ENCODE measurements around the gene GDI1. TPM values are rescaled to one million over a fixed set of nuclear protein-coding genes. Genes with fewer than 3 reads are reported as not detected.

The GDI1 gene
- total and polyA plus RNA-seq, 9 of the 15 experiments (the other 6 are each of a cell fraction or from before 2014, with no cell fraction given), result 0.97 to 82.6 (median 37.5) TPM

DNA sequence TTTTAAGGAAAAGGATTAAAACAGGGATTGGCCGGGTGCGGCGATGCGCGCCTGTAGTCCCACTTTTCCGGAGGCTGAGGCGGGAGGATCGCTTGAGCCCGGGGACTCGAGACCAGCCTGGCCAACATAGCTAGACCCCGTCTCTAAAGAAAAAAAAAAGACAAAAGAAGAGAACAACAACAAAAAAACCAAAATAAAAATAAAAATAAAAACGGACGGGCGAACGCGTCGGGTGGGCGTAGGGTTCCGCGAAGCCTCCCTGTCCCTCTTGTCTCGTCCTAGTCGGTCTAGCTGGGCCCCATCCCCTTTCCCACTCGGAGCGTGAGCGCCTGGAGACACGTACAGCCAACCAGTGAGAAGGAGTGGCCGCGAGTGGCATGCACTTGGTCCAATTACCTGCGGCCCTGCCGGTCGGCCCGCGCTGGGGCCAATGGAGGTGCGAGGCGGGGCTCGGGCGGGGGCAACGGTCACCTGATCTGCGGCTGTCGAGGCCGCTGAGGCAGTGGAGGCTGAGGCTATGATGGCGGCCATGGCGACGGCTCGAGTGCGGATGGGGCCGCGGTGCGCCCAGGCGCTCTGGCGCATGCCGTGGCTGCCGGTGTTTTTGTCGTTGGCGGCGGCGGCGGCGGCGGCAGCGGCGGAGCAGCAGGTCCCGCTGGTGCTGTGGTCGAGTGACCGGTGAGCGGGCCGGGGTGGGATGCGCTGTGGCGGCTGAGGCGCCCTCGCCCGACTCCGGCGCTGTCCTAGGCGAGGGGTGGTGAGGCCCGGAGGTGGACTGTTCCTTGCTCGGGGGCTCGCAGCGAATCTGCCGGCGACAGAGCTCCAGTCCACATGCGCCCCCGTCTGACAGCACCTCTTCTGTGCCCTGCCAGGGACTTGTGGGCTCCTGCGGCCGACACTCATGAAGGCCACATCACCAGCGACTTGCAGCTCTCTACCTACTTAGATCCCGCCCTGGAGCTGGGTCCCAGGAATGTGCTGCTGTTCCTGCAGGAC, 8.5 kb upstream of the GDI1 start, which contains the start of gene ATP6AP1 (continued):
- TF ChIP-seq HMG20A (CRISPR knock-in tag; conservative IDR thresholded peaks at IDR 0.05), result no peak
- no peak for TF ChIP-seq RBM39 (optimal IDR thresholded peaks at IDR 0.05; ENCODE audit: low read depth, low read length)
- no peak for TF ChIP-seq FOXP1 (CRISPR knock-in tag; IDR thresholded peaks at IDR 0.05)
- no peak for TF ChIP-seq U2AF2 (optimal IDR thresholded peaks at IDR 0.05; ENCODE audit: low read depth, low read length)
- peak; percentile 94 for TF ChIP-seq FOS (IDR thresholded peaks at IDR 0.05; ENCODE audit: extremely low read depth, insufficient read length)
- TF ChIP-seq, protein P1, sequence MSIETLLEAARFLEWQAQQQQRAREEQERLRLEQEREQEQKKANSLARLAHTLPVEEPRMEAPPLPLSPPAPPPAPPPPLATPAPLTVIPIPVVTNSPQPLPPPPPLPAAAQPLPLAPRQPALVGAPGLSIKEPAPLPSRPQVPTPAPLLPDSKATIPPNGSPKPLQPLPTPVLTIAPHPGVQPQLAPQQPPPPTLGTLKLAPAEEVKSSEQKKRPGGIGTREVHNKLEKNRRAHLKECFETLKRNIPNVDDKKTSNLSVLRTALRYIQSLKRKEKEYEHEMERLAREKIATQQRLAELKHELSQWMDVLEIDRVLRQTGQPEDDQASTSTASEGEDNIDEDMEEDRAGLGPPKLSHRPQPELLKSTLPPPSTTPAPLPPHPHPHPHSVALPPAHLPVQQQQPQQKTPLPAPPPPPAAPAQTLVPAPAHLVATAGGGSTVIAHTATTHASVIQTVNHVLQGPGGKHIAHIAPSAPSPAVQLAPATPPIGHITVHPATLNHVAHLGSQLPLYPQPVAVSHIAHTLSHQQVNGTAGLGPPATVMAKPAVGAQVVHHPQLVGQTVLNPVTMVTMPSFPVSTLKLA (conservative IDR thresholded peaks at IDR 0.05), result peak in 1 of 2 experiments; percentile 64; a peak in 3 of 4 replicates
- peak; percentile 48 to 50; a peak in 2 of 4 replicates for TF ChIP-seq KDM1A (IDR thresholded peaks at IDR 0.05)
- no peak for TF ChIP-seq ETV5 (CRISPR knock-in tag; IDR thresholded peaks at IDR 0.05; ENCODE audit: low read depth)
- TF ChIP-seq CBX3 (IDR thresholded peaks at IDR 0.05; ENCODE audit: borderline replicate concordance in 1 of 2, low read length in 2 of 2), result no peak
- no peak for TF ChIP-seq ARHGAP35 (IDR thresholded peaks at IDR 0.05; ENCODE audit: partially characterized antibody)
- peak; percentile 50; the same call in 1 of the 2 replicates for TF ChIP-seq LCOR (CRISPR knock-in tag; IDR thresholded peaks at IDR 0.05)
- 0 out of 2 replicates have a peak, but pooled peaks have one; percentile 17 for TF ChIP-seq ZKSCAN1 (IDR thresholded peaks at IDR 0.05; ENCODE audit: low read depth, low read length)
- TF ChIP-seq IRF2 (CRISPR knock-in tag; IDR thresholded peaks at IDR 0.05), result no peak
- TF ChIP-seq ZBTB8A (IDR thresholded peaks at IDR 0.05; ENCODE audit: partially characterized antibody), result no peak
- no peak for TF ChIP-seq WHSC1 (IDR thresholded peaks at IDR 0.05; ENCODE audit: low read length)
- TF ChIP-seq NFIC (IDR thresholded peaks at IDR 0.05), result no peak
- no peak for TF ChIP-seq CBX8 (IDR thresholded peaks at IDR 0.05; ENCODE audit: borderline replicate concordance, extremely low read depth, low read depth, low read length, poor library complexity, severe bottlenecking)
- 0 out of 2 replicates have a peak, but pooled peaks have one; percentile 14 for TF ChIP-seq GTF2F1 (IDR thresholded peaks at IDR 0.05; ENCODE audit: low read depth, low read length)
- TF ChIP-seq, protein P2, sequence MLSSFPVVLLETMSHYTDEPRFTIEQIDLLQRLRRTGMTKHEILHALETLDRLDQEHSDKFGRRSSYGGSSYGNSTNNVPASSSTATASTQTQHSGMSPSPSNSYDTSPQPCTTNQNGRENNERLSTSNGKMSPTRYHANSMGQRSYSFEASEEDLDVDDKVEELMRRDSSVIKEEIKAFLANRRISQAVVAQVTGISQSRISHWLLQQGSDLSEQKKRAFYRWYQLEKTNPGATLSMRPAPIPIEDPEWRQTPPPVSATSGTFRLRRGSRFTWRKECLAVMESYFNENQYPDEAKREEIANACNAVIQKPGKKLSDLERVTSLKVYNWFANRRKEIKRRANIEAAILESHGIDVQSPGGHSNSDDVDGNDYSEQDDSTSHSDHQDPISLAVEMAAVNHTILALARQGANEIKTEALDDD (IDR thresholded peaks at IDR 0.05), result no peak
- TF ChIP-seq ASH1L (IDR thresholded peaks at IDR 0.05; ENCODE audit: borderline replicate concordance, low read depth, partially characterized antibody), result peak; percentile 87
- TF ChIP-seq NFYB (IDR thresholded peaks at IDR 0.05; ENCODE audit: extremely low read depth, insufficient read length), result peak; percentile 89
- no peak for TF ChIP-seq TCF7 (IDR thresholded peaks at IDR 0.05; ENCODE audit: borderline replicate concordance)
- TF ChIP-seq POU5F1 (IDR thresholded peaks at IDR 0.05; ENCODE audit: borderline replicate concordance, low read depth, low read length, partially characterized antibody), result no peak
